Measurements from ENCODE around the gene DDX1.

- TF ChIP-seq GATA2 (IDR thresholded peaks at IDR 0.05; ENCODE audit: low read depth, low read length), result no peak
- TF ChIP-seq GATA3 (IDR thresholded peaks at IDR 0.05; ENCODE audit: low read depth, low read length), result no peak
Observed at GRCh38 chr2:15616850-15617777, 25.4 kb downstream of the DDX1 start.

All from SH-SY5Y (cell line).